ENCODE results near the gene FHIT.

Gene FHIT

GRCh38 chr3:59824876-59825275 lies 1426.4 kb downstream of the FHIT start:
- Histone ChIP-seq H3K9me3 (no peaks in the 10 kb centered on the region), H3K4me3 (ENCODE audit: low read depth in 1 of 2, low read length in 1 of 2) (no peak overlapping the region), H3K36me3 (no peaks in the 10 kb centered on the region), H3K27me3 (no peaks in the 10 kb centered on the region), H3K4me1 (ENCODE audit: control insufficient read depth in 1 of 2, insufficient read depth in 1 of 2, low read depth in 1 of 2, low read length in 1 of 2) (no peaks in the 10 kb centered on the region), H3K27ac (no peak overlapping the region)
- no peak for TF ChIP-seq CTCF (IDR thresholded peaks at IDR 0.05)

GRCh38 chr3:59821274-59821673 lies 1430.0 kb downstream of the FHIT start:
- no peak overlapping the region for H3K27ac ChIP-seq
- no peaks in the 10 kb centered on the region for H3K27me3 ChIP-seq
- H3K4me1 ChIP-seq (ENCODE audit: control insufficient read depth in 1 of 2, insufficient read depth in 1 of 2, low read depth in 1 of 2, low read length in 1 of 2), result peaks cover 0 to 8% of the 10 kb centered on the region in 2 experiments
- H3K9me3 ChIP-seq, result no peaks in the 10 kb centered on the region
- TF ChIP-seq CTCF (IDR thresholded peaks at IDR 0.05), result no peak
- no peak overlapping the region for H3K4me3 ChIP-seq (ENCODE audit: low read depth in 1 of 2, low read length in 1 of 2)
- no peaks in the 10 kb centered on the region for H3K36me3 ChIP-seq

GRCh38 chr3:59820352-59820934 lies 1430.8 kb downstream of the FHIT start:
- H3K27ac ChIP-seq, result no peak overlapping the region
- H3K4me3 ChIP-seq (ENCODE audit: low read depth in 1 of 2, low read length in 1 of 2), result no peak overlapping the region
- TF ChIP-seq CTCF (IDR thresholded peaks at IDR 0.05), result no peak

GRCh38 chr3:59818919-59819300 lies 1432.3 kb downstream of the FHIT start:
- H3K4me1 ChIP-seq (ENCODE audit: control insufficient read depth in 1 of 2, insufficient read depth in 1 of 2, low read depth in 1 of 2, low read length in 1 of 2), result peaks cover 0 to 8% of the 10 kb centered on the region in 2 experiments
- no peaks in the 10 kb centered on the region for H3K36me3 ChIP-seq
- no peak overlapping the region for H3K27ac ChIP-seq
- TF ChIP-seq CTCF (IDR thresholded peaks at IDR 0.05), result no peak
- H3K27me3 ChIP-seq, result no peaks in the 10 kb centered on the region
- H3K9me3 ChIP-seq, result no peaks in the 10 kb centered on the region
- no peak overlapping the region for H3K4me3 ChIP-seq (ENCODE audit: low read depth in 1 of 2, low read length in 1 of 2)

More at GRCh38 chr3:59820352-59820934, 1430.8 kb downstream of the FHIT start:
- Histone ChIP-seq H3K4me1 (ENCODE audit: control insufficient read depth in 1 of 2, insufficient read depth in 1 of 2, low read depth in 1 of 2, low read length in 1 of 2) (peaks cover 0 to 8% of the 10 kb centered on the region in 2 experiments), H3K36me3 (no peaks in the 10 kb centered on the region), H3K9me3 (no peaks in the 10 kb centered on the region), H3K27me3 (no peaks in the 10 kb centered on the region)

- Histone ChIP-seq H3K36me3 (no peaks in the 10 kb centered on the region), H3K9me3 (no peaks in the 10 kb centered on the region), H3K27ac (no peak overlapping the region), H3K27me3 (no peaks in the 10 kb centered on the region), H3K4me3 (ENCODE audit: low read depth in 1 of 2, low read length in 1 of 2) (no peak overlapping the region), H3K4me1 (ENCODE audit: control insufficient read depth in 1 of 2, insufficient read depth in 1 of 2, low read depth in 1 of 2, low read length in 1 of 2) (peaks cover 0 to 8% of the 10 kb centered on the region in 2 experiments)
- no peak for TF ChIP-seq CTCF (IDR thresholded peaks at IDR 0.05)
Observed at GRCh38 chr3:59818033-59818918, 1433.0 kb downstream of the FHIT start.

Measured in neutrophil (primary cell).